ENCODE data around the gene DDIT4. TPM values are rescaled to one million over a fixed set of nuclear protein-coding genes. Genes with fewer than 3 reads are reported as not detected.
A peak's percentile ranks its signal among the peaks of the same experiment; 100 is the strongest.

The DDIT4 gene
- total RNA-seq, 1 donor from 2014 or later = 232 TPM

- no peak for DNase-seq (ENCODE audit: low spot score)
- peak; percentile 77 for ATAC-seq
- intact Hi-C loops (cut with DNase I) = no loop called here
Measured at GRCh38 chr10:72309290-72310240, 35.8 kb downstream of the DDIT4 start.

GRCh38 chr10:72310241-72310633 lies 36.5 kb downstream of the DDIT4 start:
- ATAC-seq = no peak
- intact Hi-C loops (cut with DNase I) = no loop called here
- no peak for DNase-seq (ENCODE audit: low spot score)

GRCh38 chr10:72310636-72311035 lies 36.9 kb downstream of the DDIT4 start:
- ATAC-seq (no peak), DNase-seq (ENCODE audit: low spot score) (no peak)
- intact Hi-C loops (cut with DNase I) = no loop called here

DNA sequence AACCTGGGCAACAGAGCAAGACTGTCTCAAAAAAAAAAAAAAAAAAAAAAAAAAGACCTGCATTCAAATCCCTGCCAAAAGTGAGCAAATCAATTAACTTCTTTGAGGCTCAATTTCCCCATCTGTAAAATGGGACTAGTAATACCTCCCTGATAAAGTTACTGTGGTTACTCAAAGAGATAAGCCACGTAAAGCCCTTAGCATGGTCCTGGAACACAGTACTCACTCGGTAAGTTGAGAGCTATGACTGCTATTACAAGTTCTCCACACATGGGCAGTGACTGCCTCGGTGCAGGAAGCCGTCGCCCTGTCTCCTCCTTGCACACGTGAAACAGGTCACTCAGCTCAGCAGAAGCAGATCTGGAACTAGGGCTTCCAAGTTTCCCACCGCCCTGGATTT lies 37.9 kb downstream of the DDIT4 start:
- ATAC-seq (no peak), DNase-seq (ENCODE audit: low spot score) (no peak)
- intact Hi-C loops (cut with DNase I) = no loop called here

GRCh38 chr10:72312865-72313391 lies 39.2 kb downstream of the DDIT4 start:
- DNase-seq (ENCODE audit: low spot score) = no peak
- ATAC-seq = no peak
- intact Hi-C loops (cut with DNase I) = no loop called here

GRCh38 chr10:72314263-72314662 lies 40.5 kb downstream of the DDIT4 start:
- no peak for DNase-seq (ENCODE audit: low spot score)
- ATAC-seq = no peak
- intact Hi-C loops (cut with DNase I) = no loop called here

GRCh38 chr10:72315054-72315453 lies 41.3 kb downstream of the DDIT4 start:
- ATAC-seq (no peak), DNase-seq (ENCODE audit: low spot score) (no peak)
- intact Hi-C loops (cut with DNase I) = no loop called here

DNA sequence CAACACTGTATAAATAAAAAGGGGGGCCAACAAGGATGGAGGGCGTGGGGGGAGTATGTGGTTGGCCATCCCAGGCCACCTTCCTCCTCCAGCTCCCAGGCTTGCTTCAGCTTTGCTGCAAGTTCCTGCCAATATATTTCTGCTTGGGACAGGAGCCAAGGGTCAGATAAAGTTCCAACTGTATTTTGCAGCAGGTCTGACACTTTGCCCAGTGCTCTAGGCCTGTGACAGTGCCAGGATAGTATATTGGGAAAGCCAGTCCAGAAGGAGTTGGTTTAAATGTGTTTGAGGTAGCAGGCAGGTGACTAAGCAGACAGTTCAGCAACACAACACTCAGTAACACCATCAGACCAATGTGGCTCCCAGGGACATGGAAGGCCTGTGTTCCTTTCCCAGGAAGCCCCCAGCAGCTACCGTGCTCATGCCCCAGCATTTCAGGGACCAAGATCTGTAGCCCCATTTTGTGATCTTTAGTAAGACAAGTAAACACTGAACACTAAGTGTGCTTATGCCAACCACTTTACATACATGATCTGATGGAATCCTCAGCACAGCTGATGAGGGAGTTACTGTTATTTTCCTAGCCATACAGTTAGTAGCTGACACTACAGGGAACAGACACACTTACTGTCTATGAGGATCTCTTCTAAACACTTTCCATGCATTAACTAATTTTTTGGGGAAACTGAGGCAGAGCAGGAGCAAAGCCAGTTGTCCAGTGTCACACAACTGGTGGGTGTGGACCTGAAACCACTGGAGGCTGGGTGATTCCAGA lies 42.1 kb downstream of the DDIT4 start:
- peak; percentile 2 for ATAC-seq
- intact Hi-C loops (cut with DNase I) = no loop called here
- DNase-seq (ENCODE audit: low spot score) = no peak

DNA sequence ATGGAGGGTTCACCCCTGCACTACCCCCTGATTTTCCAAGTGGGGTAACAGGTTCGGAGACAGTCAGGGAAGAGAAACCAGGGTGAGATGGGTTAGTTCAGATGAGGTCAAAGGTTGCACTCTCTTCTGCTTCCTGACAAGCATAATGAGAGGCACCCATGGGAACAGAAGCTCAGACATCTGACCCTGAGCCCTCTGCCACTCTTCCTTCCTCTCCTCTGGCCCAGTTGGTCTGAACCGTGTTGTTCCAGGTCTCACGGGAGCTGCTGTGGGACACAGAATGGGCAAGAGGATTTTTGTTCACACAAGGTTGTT lies 42.6 kb downstream of the DDIT4 start:
- DNase-seq (ENCODE audit: low spot score) (no peak), ATAC-seq (no peak)
- intact Hi-C loops (cut with DNase I) = no loop called here

- ATAC-seq (no peak), DNase-seq (ENCODE audit: low spot score) (peak; percentile 82)
- intact Hi-C loops (cut with DNase I) = no loop called here
Measured at GRCh38 chr10:72316748-72317435, 43.2 kb downstream of the DDIT4 start.

GRCh38 chr10:72318418-72319262 lies 44.9 kb downstream of the DDIT4 start:
- intact Hi-C loops (cut with DNase I) = no loop called here
- DNase-seq (ENCODE audit: low spot score) (no peak), ATAC-seq (no peak)

DNA sequence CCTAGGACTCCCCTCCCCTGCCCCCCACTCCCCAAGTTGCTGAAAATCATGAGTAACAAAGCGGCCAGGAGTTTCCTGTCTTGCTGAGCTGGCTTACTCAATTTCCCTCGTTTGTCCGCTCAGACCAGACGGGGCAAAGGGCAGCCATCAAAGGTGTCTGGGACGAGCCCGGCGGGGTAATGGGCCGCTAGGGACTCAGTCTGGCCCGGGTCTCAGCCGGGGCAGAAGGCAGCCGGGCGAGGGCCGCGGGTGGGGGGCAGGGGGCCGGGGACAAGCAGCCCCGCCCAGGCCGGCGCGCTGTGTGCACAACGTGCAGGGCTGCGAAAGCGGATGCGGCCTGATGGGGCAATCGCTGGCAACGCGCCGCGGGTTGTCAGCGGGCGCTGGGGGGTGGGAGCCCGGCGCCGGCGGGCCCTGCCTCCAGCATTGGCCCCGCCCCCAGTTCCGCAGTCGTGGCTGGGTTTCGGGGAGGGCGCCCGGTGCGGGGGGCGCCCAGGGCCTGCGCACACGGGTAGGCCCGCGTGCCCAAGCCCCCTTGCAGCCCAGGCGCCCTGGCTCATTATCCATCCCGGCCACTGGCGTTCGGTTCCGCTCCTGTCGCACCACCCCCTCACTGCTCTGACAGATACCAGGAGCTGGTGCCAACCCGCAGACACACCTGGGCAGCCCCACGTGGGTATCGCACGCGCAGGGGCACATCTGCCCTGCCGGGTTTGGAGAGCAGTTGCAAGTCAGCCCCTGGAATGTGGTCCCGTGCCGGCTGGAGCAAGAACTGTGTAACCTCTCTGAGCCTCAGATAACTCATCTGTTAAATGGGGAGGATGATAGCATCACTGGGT lies 45.9 kb downstream of the DDIT4 start:
- intact Hi-C loops (cut with DNase I) = loop anchor here (10.0 kb wide), 1 partner anchor 355 kb away; the partner anchor contains the start of gene CHST3
- ATAC-seq = peak; percentile 78
- peak; percentile 97 for DNase-seq (ENCODE audit: low spot score)

DNA sequence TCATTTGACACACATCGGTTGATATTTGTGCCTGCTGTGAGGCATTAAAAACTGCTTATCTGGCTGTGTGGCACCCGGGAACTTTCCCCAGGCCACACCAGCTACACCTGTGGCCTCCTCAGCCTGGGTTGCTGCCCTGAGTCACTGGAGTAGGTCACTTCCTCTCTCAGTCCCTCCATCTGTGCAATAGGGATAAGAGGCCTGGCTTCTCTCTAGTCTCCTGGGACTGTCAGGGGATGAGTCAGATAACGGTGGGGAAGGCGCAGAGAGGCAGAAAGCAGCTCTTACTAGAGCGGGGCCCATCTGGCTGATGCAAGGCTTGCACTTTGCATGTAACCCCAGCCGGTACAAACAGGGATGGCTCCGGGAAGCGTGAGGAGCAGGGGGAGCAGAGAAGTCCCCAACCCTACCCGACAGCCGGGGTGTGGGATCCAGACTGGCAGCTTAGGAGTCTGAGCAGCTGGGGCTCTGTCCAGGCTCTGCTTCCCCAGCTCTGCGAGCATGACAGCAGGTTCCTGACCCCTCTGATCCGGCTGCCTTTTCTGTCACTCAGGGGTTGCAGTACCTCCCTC lies 47.0 kb downstream of the DDIT4 start:
- DNase-seq (ENCODE audit: low spot score) = peak; percentile 82
- ATAC-seq = peak; percentile 78
- intact Hi-C loops (cut with DNase I) = loop anchor here (10.0 kb wide), 1 partner anchor 356 kb away; the partner anchor contains the start of gene CHST3

DNA sequence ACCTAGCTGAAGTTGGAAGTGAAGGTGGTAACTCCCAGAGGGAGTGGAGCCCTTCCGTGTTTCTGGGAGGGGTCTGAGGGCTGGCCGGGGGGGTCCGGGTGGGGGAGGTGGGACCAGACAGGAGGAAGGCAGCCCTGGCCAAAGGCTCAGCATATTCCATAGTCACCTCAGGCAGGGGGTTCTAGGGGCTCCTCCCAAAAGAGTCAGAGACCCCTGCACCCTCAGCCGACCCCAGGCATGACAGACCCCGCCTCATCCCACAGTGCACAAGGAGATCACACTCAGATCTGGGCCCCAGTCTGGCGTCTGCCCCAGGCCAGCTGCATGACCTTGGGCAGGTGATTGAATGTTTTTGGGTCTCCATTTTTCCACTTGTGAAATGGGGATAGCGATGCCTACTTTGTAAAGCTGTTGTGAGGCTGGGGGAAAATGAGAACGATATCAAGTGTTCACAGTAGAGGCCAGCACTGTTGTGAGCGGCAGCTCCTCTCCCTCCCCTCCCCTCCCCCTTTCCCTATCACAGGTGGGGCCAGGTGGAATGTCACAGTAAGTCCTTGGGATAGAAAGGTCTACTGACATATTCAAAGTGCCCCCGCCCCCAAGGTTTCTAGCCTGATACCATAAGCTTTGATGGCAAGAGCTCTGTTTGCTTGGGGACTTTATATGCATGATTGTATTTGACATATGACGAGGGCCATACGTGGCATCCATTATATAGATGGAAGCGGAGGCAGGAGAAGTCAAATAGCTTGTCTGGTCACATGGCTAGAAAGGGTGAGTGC lies 47.7 kb downstream of the DDIT4 start:
- ATAC-seq (no peak), DNase-seq (ENCODE audit: low spot score) (peak; percentile 66)
- intact Hi-C loops (cut with DNase I) = loop anchor here (10.0 kb wide), 1 partner anchor 357 kb away; the partner anchor contains the start of gene CHST3

DNA sequence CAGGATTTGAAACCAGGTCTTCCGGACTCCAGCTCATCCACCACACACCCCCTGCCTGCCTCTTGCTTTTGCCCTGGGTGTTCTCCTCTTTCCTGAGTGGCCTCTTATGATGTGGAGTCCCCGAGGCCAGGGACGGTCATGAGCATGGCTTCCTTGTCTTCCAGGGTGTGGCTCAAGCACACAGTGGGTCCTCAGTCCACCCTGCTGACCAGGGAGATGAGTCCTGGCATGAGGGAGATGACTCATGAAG lies 48.2 kb downstream of the DDIT4 start:
- DNase-seq (ENCODE audit: low spot score) (no peak), ATAC-seq (no peak)
- intact Hi-C loops (cut with DNase I) = loop anchor here (10.0 kb wide), 1 partner anchor 357 kb away; the partner anchor contains the start of gene CHST3

- DNase-seq (ENCODE audit: low spot score) = no peak
- intact Hi-C loops (cut with DNase I) = loop anchor here (10.0 kb wide), 1 partner anchor 358 kb away; the partner anchor contains the start of gene CHST3
- no peak for ATAC-seq
Measured at GRCh38 chr10:72322280-72323058, 48.7 kb downstream of the DDIT4 start.
